Liver (tissue), 2 donors: ENCODE data around the gene RSPH10B.
"Not testable (repeated sequence)": the region's sequence is repeated elsewhere in the genome, so short reads cannot be mapped to it uniquely, and the experiment has no call there.

Experiments used
- EGR1 ChIP-seq, 2 donors: IDR thresholded peaks; 2 replicates each; pipeline ENCODE4 v1.6.1; 2016 to 2018; ENCODE audit warnings: antibody characterized with exemption in 2 of 2, low read depth in 2 of 2
- SP1 ChIP-seq: IDR thresholded peaks from 2 replicates; pipeline ENCODE4 v1.6.1; 2018; ENCODE audit warnings: antibody characterized with exemption, mild to moderate bottlenecking
- donor health status: healthy.

DNA sequence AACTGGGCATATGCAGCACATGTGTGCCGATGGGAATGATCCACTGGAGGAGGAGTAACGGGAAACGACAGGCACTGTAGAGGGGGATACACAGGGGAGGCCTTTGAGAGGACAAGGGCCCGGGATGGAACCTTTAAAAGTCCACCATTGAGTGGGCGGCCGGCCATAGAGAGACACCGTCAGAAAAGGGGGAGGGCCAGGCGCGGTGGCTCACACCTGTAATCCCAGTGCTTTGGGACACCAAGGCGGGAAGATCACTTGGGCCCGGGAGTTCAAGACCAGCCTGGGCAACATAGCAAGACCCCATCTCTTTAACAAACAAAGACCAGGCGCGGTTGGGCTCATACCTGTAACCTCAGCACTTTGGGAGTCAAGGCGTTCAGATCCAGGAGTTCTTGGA is 39.2 kb downstream of the RSPH10B start:
- not testable (repeated sequence) for TF ChIP-seq SP1; EGR1 (IDR thresholded peaks at IDR 0.05; ENCODE audit: low read depth in 2 of 2)
